K562 (cell line): ENCODE results near the gene SLC19A3. TPM values are rescaled to one million over a fixed set of nuclear protein-coding genes. Genes with fewer than 3 reads are reported as not detected.
"Not testable (repeated sequence)": the region's sequence is repeated elsewhere in the genome, so short reads cannot be mapped to it uniquely, and the experiment has no call there.

Experiments
- ATAC-seq: fragments of 200-7000 bp; cut with Tn5 transposase; 3 replicates; pipeline ENCODE4 v1.9.1; 2020; ENCODE audit warnings: moderate library complexity
- BruUV-seq: library from RNA; stranded (reverse); fragments of 400-500 nt; replicated peaks from 2 replicates; lab custom pipeline; 2021; lab: Mats Ljungman, UMichigan
- CTCF ChIA-PET: fragments of 300-600 bp; formaldehyde crosslinking; extraction: SDS; loops from one replicate; lab custom pipeline; 2021; ENCODE audit warnings: low intra/inter-chr PET ratio; lab: Yijun Ruan, JAX
- POLR2A ChIA-PET: fragments of 300-600, 350-650 bp; sonication (Branson Sonifier 250); formaldehyde crosslinking; extraction: SDS; loops from one replicate; lab custom pipeline; 2021; ENCODE audit warnings: antibody characterized with exemption, inconsistent platforms; lab: Yijun Ruan, JAX
- DNase-seq, 4 experiments: peaks; one replicate each; pipeline versions ENCODE4 v3.0.0 to v3.0.0-alpha.2; 2011 to 2018; ENCODE audit warnings: low spot score in 3 of 4, mixed read lengths in 3 of 4; ENCODE audit errors: extremely low read depth in 1 of 4
- FAIRE-seq: peaks from 2 replicates; lab custom pipeline; 2011; peaks lifted over from hg19 to GRCh38; lab: Jason Lieb, UNC
- H2AFZ ChIP-seq: 2 replicates; pipeline ENCODE4 v1.6.0; 2011; ENCODE audit warnings: low read depth, low read length, control low read depth, inconsistent platforms
- H3K27ac ChIP-seq: fragments of 200-600 bp; 3 replicates; pipeline ENCODE4 v1.8.0; 2011; ENCODE audit warnings: low read depth, mild to moderate bottlenecking, control low read depth, inconsistent platforms, low read length, moderate library complexity, mixed read lengths; ENCODE audit errors: extremely low read depth
- H3K27me3 ChIP-seq, 2 experiments: fragments of 300-600 bp in 1 of 2; 2 replicates in 1 of 2; 3 replicates in 1 of 2; pipeline versions ENCODE4 v1.6.0 to v1.8.0; 2011; ENCODE audit warnings: inconsistent platforms in 2 of 2, low read length in 2 of 2, mild to moderate bottlenecking in 1 of 2, mixed read lengths in 1 of 2, moderate library complexity in 1 of 2; ENCODE audit not compliant: control insufficient read depth in 2 of 2, insufficient read depth in 2 of 2
- H3K36me3 ChIP-seq: fragments of 300-600 bp; 3 replicates; pipeline ENCODE4 v1.8.0; 2011; ENCODE audit warnings: mild to moderate bottlenecking, low read length, inconsistent platforms; ENCODE audit not compliant: control insufficient read depth, insufficient read depth
- H3K4me1 ChIP-seq, 2 experiments: fragments of 200-600 bp in 1 of 2; replicated peaks in 1 of 2; 2 replicates in 1 of 2; 3 replicates in 1 of 2; pipeline versions ENCODE4 v1.5.1 to v1.8.0; 2011; ENCODE audit warnings: inconsistent platforms in 2 of 2, low read length in 2 of 2, mild to moderate bottlenecking in 1 of 2, mixed read lengths in 1 of 2, moderate library complexity in 1 of 2; ENCODE audit not compliant: control insufficient read depth in 2 of 2, insufficient read depth in 2 of 2
- H3K4me2 ChIP-seq: 2 replicates; pipeline ENCODE4 v1.6.1; 2011; ENCODE audit warnings: low read length, control low read depth, inconsistent platforms, mixed read lengths; ENCODE audit not compliant: insufficient read depth
- H3K4me3 ChIP-seq: fragments of 200-600 bp; sonication (generic), shearing (Covaris generic); 2 replicates; pipeline ENCODE4 v1.5.1; 2016; ENCODE audit warnings: control low read depth, inconsistent platforms
- H3K79me2 ChIP-seq: fragments of 200-600 bp; 3 replicates; pipeline ENCODE4 v1.8.0; 2011; ENCODE audit warnings: low read length, inconsistent platforms; ENCODE audit not compliant: control insufficient read depth, insufficient read depth
- H3K9ac ChIP-seq, 2 experiments: 2 replicates each; pipeline versions ENCODE4 v1.6.0 to v1.6.1; 2011; ENCODE audit warnings: low read depth in 2 of 2, low read length in 2 of 2, control low read depth in 1 of 2, inconsistent platforms in 1 of 2, mild to moderate bottlenecking in 1 of 2, mixed read lengths in 1 of 2; ENCODE audit not compliant: insufficient read depth in 1 of 2
- H3K9me1 ChIP-seq: one replicate; pipeline ENCODE4 v1.6.0; 2011; ENCODE audit warnings: inconsistent platforms, mild to moderate bottlenecking, low read length, moderate library complexity; ENCODE audit not compliant: control insufficient read depth, insufficient read depth
- H3K9me3 ChIP-seq: replicated peaks from 2 replicates; pipeline ENCODE4 v1.5.1; 2011; ENCODE audit warnings: low read depth, low read length, inconsistent platforms; ENCODE audit not compliant: control insufficient read depth, insufficient read depth
- H4K20me1 ChIP-seq: replicated peaks from 2 replicates; pipeline ENCODE4 v1.6.1; 2011; ENCODE audit warnings: low read length, inconsistent platforms, mixed read lengths; ENCODE audit not compliant: control insufficient read depth, insufficient read depth
- BRD4 ChIP-seq: fragments of 200-600 bp; sonication (generic); IDR thresholded peaks from 2 replicates; pipeline ENCODE4 v1.6.1; 2017; ENCODE audit warnings: inconsistent platforms
- ZBTB9 ChIP-seq: fragments of 450-650 bp; formaldehyde crosslinking; IDR thresholded peaks from 2 replicates; pipeline ENCODE4 v1.4.0; 2020; ENCODE audit warnings: mild to moderate bottlenecking, moderate library complexity
- WGBS: fragments of 100-300 bp; shearing (Covaris generic); methylation state at CpG from one replicate; pipeline ENCODE4 v1.1.6; 2016; ENCODE audit warnings: low coverage, mixed read lengths; ENCODE audit not compliant: insufficient coverage; ENCODE audit errors: missing lambda C conversion rate; 5-methylcytosine and 5-hydroxymethylcytosine counted together
- in situ Hi-C: fragments of 300-500 bp; cut with MboI; formaldehyde crosslinking; loops from 4 replicates; pipeline ENCODE4 v1.15.0; 2018; ENCODE audit warnings: inconsistent platforms, mixed read lengths
- intact Hi-C: fragments of 100-400 bp; cut with micrococcal nuclease; formaldehyde crosslinking; loops from 2 replicates; pipeline ENCODE4 v1.14.2; 2022
- polyA plus RNA-seq, 8 experiments: library from polyadenylated mRNA; depleted of rRNA in 4 of 8; stranded (reverse) in 5 of 8; unstranded in 3 of 8; fragments of >200 nt; fragmentation: Nextera tagmentation in 2 of 8; fragmentation: Illumina TruSeq in 1 of 8; extraction: Ambion mirVana in 2 of 8; extraction: Trizol in 1 of 8; gene quantifications; 2 replicates each; pipeline versions ENCODE4 v1.2.1 to v1.2.3, GENCODE V29; 2011 to 2014; ENCODE audit warnings: inconsistent platforms in 1 of 8, missing spikeins in 1 of 8
- total RNA-seq, 7 experiments: library from RNA; depleted of rRNA in 6 of 7; stranded (reverse); fragments of >200 nt in 6 of 7; fragmentation: Illumina TruSeq in 2 of 7; extraction: Trizol in 2 of 7; gene quantifications; 2 replicates each; pipeline versions ENCODE4 v1.2.1 to v1.2.3, GENCODE V29; 2011 to 2021; ENCODE audit warnings: low replicate concordance in 1 of 7

The SLC19A3 gene
- total and polyA plus RNA-seq, 9 of the 15 experiments (the other 6 are each of a cell fraction or from before 2014, with no cell fraction given), result not detected

- Histone ChIP-seq H3K9me3 (no peaks in the 10 kb centered on the region), H3K9ac (no peak within 1 kb of the TSS), H4K20me1 (no peaks in the 10 kb centered on the region), H3K4me2 (no peak within 1 kb of the TSS), H3K4me1 (no peaks in the 10 kb centered on the region), H3K9me1 (no peaks in the 10 kb centered on the region), H3K79me2 (no peaks in the 10 kb centered on the region), H3K4me3 (no peak within 1 kb of the TSS), H3K36me3 (no peaks in the 10 kb centered on the region), H2AFZ (no peak within 1 kb of the TSS), H3K27ac (no peak within 1 kb of the TSS), H3K27me3 (peaks cover 0 to 7% of the 10 kb centered on the region in 2 experiments; a peak in 1 of 5 replicates)
- 4% methylated on average over 10 of the region's 15 CpGs for WGBS
- FAIRE-seq (no peak), DNase-seq (no peak), ATAC-seq (no peak)
- intact Hi-C loops (no loop called here), in situ Hi-C loops (no loop called here)
- POLR2A ChIA-PET, result no interaction called here
- CTCF ChIA-PET, result no interaction called here
- no peak for TF ChIP-seq BRD4
- TF ChIP-seq ZBTB9 (CRISPR knock-in tag), result peak; percentile 92
- no TSS peak for BruUV-seq
Observed at GRCh38 chr2:227724394-227725039, 6.7 kb upstream of the SLC19A3 start, which contains the start of gene SCYGR6. TSS of gene SCYGR6 (minus strand) at chr2:227724757. CDS start at chr2:227724757, 0 bp downstream.

GRCh38 chr2:227722821-227723220, 5.0 kb upstream of the SLC19A3 start:
- H3K4me1 ChIP-seq, FAIRE-seq, H3K4me2 ChIP-seq, H3K9me3 ChIP-seq, POLR2A ChIA-PET, H3K27ac ChIP-seq, DNase-seq, H3K27me3 ChIP-seq, H3K36me3 ChIP-seq, H3K4me3 ChIP-seq, intact Hi-C loops, H3K9me1 ChIP-seq, BruUV-seq, H3K9ac ChIP-seq, CTCF ChIA-PET, ATAC-seq, H2AFZ ChIP-seq, H4K20me1 ChIP-seq, H3K79me2 ChIP-seq, in situ Hi-C loops: not testable (repeated sequence)
- WGBS, result 0% methylated on average over 5 of the region's 7 CpGs
